Right lobe of liver (tissue), 6 donors: Measurements from ENCODE around the gene TMEM266. TPM values are rescaled to one million over a fixed set of nuclear protein-coding genes. Genes with fewer than 3 reads are reported as not detected.

Experiments used
- ATAC-seq, 4 donors: fragments of 200-7000 bp; cut with Tn5 transposase; one replicate each; pipeline ENCODE4 v1.9.1; 2020; ENCODE audit warnings: mild to moderate bottlenecking in 4 of 4, moderate library complexity in 4 of 4
- DNase-seq, 3 donors: peaks; one replicate each; pipeline ENCODE4 v3.0.0-alpha.2; 2020
- H3K27ac ChIP-seq, 3 donors: fragments of 200-600 bp; one replicate each; pipeline ENCODE4 v1.8.0; 2022
- H3K27me3 ChIP-seq, 2 donors: fragments of 200-600 bp; one replicate each; pipeline ENCODE4 v1.8.0; 2022
- H3K36me3 ChIP-seq, 4 donors: fragments of 200-600 bp; sonication (generic) in 1 of 4; one replicate each; pipeline versions ENCODE4 v1.5.1 to v1.8.0; 2017 to 2022; ENCODE audit warnings: control low read depth in 1 of 4
- H3K4me1 ChIP-seq, 4 donors: fragments of 200-600 bp; sonication (generic) in 1 of 4; one replicate each; pipeline versions ENCODE4 v1.5.1 to v1.8.0; 2017 to 2022; ENCODE audit warnings: control low read depth in 1 of 4
- H3K4me3 ChIP-seq, 3 donors: fragments of 200-600 bp; one replicate each; pipeline ENCODE4 v1.8.0; 2022
- H3K9me3 ChIP-seq, 4 donors: fragments of 200-600 bp; sonication (generic) in 1 of 4; one replicate each; pipeline versions ENCODE4 v1.5.1 to v1.8.0; 2017 to 2022; ENCODE audit warnings: control low read depth in 1 of 4
- CTCF ChIP-seq, 4 donors: fragments of 200-600 bp in 3 of 4; fragments of 450-650 bp in 1 of 4; IDR thresholded peaks; one replicate each; pipeline versions ENCODE4 v1.5.1 to v1.8.0; 2016 to 2022; ENCODE audit warnings: antibody characterized with exemption in 4 of 4, mild to moderate bottlenecking in 2 of 4
- POLR2A ChIP-seq: fragments of 450-650 bp; IDR thresholded peaks from one replicate; pipeline ENCODE4 v1.6.1; 2017; ENCODE audit warnings: antibody characterized with exemption, mild to moderate bottlenecking
- WGBS: methylation state at CpG from one replicate; pipeline ENCODE4 v1.1.6; 2018; ENCODE audit warnings: low coverage, low lambda C conversion rate; ENCODE audit not compliant: insufficient coverage; ENCODE audit errors: missing lambda C conversion rate; 5-methylcytosine and 5-hydroxymethylcytosine counted together
- intact Hi-C, 2 donors: fragments of 100-400 bp; cut with DNase I; formaldehyde crosslinking; loops; one replicate each; pipeline versions ENCODE4 v1.11.2 to v1.14.1; 2022
- total RNA-seq, 6 experiments: library from RNA; depleted of rRNA in 2 of 6; stranded (reverse); fragments of >200 nt in 2 of 6; fragmentation: NEBNext Ultra II Directional in 3 of 6; extraction: Animal tissue kit (Norgen Biotek cat#: 25700) in 3 of 6; gene quantifications; one replicate each; pipeline versions ENCODE4 v1.1.0 to v1.2.4, GENCODE V29; 2016 to 2023
- donor health status: DM: no; HTN: yes; CAD: no.
- donor health status: DM: no; HTN: no; CAD: no.
- donor health status: DM: no; HTN: no; CAD: no.
- donor health status: DM: no; HTN: yes; CAD: no.
- donor health status: DM: no; HTN: yes; CAD: no.

Gene TMEM266
- total RNA-seq, 6 experiments from 2014 or later, result 0.12 to 0.19 TPM; not detected in 4

GRCh38 chr15:76134537-76134936 is 74.8 kb downstream of the TMEM266 start:
- H3K9me3 ChIP-seq, result no peaks in the 10 kb centered on the region
- H3K27ac ChIP-seq, result no peak overlapping the region
- WGBS, result 100% methylated on average over 1 of the region's 1 CpG
- intact Hi-C loops, result no loop called here
- no peak for ATAC-seq
- no peaks in the 10 kb centered on the region for H3K4me1 ChIP-seq
- no peaks in the 10 kb centered on the region for H3K27me3 ChIP-seq
- DNase-seq, result no peak
- TF ChIP-seq CTCF (IDR thresholded peaks at IDR 0.05), result no peak
- TF ChIP-seq POLR2A, result no peak
- H3K4me3 ChIP-seq, result no peak overlapping the region
- H3K36me3 ChIP-seq, result no peaks in the 10 kb centered on the region

GRCh38 chr15:76135516-76135915 is 75.7 kb downstream of the TMEM266 start:
- intact Hi-C loops, result loop anchor here in 1 of 2 donors (5.0 kb wide), 1 partner anchor 78 kb away; the partner anchor contains the start of gene TMEM266
- 71% methylated on average over 2 of the region's 2 CpGs for WGBS
- Histone ChIP-seq H3K4me1 (no peaks in the 10 kb centered on the region), H3K36me3 (no peaks in the 10 kb centered on the region), H3K9me3 (no peaks in the 10 kb centered on the region), H3K27ac (no peak overlapping the region), H3K4me3 (no peak overlapping the region), H3K27me3 (no peaks in the 10 kb centered on the region)
- no peak for ATAC-seq
- TF ChIP-seq CTCF (IDR thresholded peaks at IDR 0.05) (no peak), POLR2A (no peak)
- no peak for DNase-seq

- no peak for ATAC-seq
- no peak for TF ChIP-seq POLR2A
- no peak for TF ChIP-seq CTCF (IDR thresholded peaks at IDR 0.05)
- Histone ChIP-seq H3K27me3 (no peaks in the 10 kb centered on the region), H3K4me3 (no peak overlapping the region), H3K9me3 (no peaks in the 10 kb centered on the region), H3K27ac (no peak overlapping the region), H3K36me3 (no peaks in the 10 kb centered on the region), H3K4me1 (no peaks in the 10 kb centered on the region)
- WGBS, result 66% methylated on average over 4 of the region's 5 CpGs
- no peak for DNase-seq
- intact Hi-C loops, result loop anchor here in 1 of 2 donors (5.0 kb wide), 1 partner anchor 81 kb away; the partner anchor contains the start of gene TMEM266
These were observed 78.7 kb downstream of the TMEM266 start for GRCh38 chr15:76138436-76138835.

- ATAC-seq (peak; percentile 85 to 95 (median 91)), DNase-seq (peak in 2 of 3 donors; percentile 47 to 70)
- TF ChIP-seq CTCF (IDR thresholded peaks at IDR 0.05), result peak; percentile 82 to 91 (median 88)
- TF ChIP-seq POLR2A, result no peak
- no peak overlapping the region for H3K27ac ChIP-seq
- no peak overlapping the region for H3K4me3 ChIP-seq
- WGBS, result 13% methylated on average over 13 of the region's 16 CpGs
- no peaks in the 10 kb centered on the region for H3K9me3 ChIP-seq
- H3K36me3 ChIP-seq, result no peaks in the 10 kb centered on the region
- H3K27me3 ChIP-seq, result no peaks in the 10 kb centered on the region
- H3K4me1 ChIP-seq, result no peaks in the 10 kb centered on the region
- intact Hi-C loops, result loop anchor here in 1 of 2 donors (5.0 kb wide), 1 partner anchor 82 kb away; the partner anchor contains the start of gene TMEM266
These were observed 79.7 kb downstream of the TMEM266 start for GRCh38 chr15:76139368-76140073.
